Lower leg skin (tissue), 4 donors: ENCODE measurements around the gene STAC. TPM values are rescaled to one million over a fixed set of nuclear protein-coding genes. Genes with fewer than 3 reads are reported as not detected.

Source experiments
- DNase-seq, 2 donors: peaks; one replicate each; pipeline ENCODE4 v3.0.0-alpha.2; 2019; ENCODE audit warnings: low spot score in 2 of 2
- H3K4me3 ChIP-seq: fragments of 200-600 bp; sonication (generic); 2 replicates; pipeline ENCODE4 v1.5.1; 2017; ENCODE audit warnings: mild to moderate bottlenecking, low read depth; ENCODE audit not compliant: poor library complexity, severe bottlenecking
- CTCF ChIP-seq, 3 donors: fragments of 450-650 bp; IDR thresholded peaks; one replicate each; pipeline ENCODE4 v1.5.1; 2016; ENCODE audit warnings: antibody characterized with exemption in 3 of 3, mild to moderate bottlenecking in 3 of 3, moderate library complexity in 2 of 3
- POLR2A ChIP-seq, 2 donors: fragments of 450-650 bp; IDR thresholded peaks; one replicate each; pipeline ENCODE4 v1.6.1; 2016 to 2017; ENCODE audit warnings: antibody characterized with exemption in 2 of 2, mild to moderate bottlenecking in 1 of 2, moderate library complexity in 1 of 2
- WGBS, 2 donors: methylation state at CpG; one replicate each; pipeline ENCODE4 v1.1.5; 2018; 5-methylcytosine and 5-hydroxymethylcytosine counted together
- intact Hi-C: fragments of 100-400 bp; cut with DNase I; formaldehyde crosslinking; loops from one replicate; pipeline ENCODE4 v1.15.0; 2023; ENCODE audit warnings: low total_unique reads
- total RNA-seq, 4 donors: library from RNA; depleted of rRNA; stranded (reverse); fragments of >200 nt; gene quantifications; one replicate each; pipeline ENCODE4 v1.1.0, GENCODE V29; 2016

Gene STAC
- total RNA-seq, 4 donors from 2014 or later = 0.38 to 5.9 (median 1.1) TPM

- intact Hi-C loops = no loop called here
- TF ChIP-seq CTCF (IDR thresholded peaks at IDR 0.05) = no peak
- TF ChIP-seq POLR2A (IDR thresholded peaks at IDR 0.05) = no peak
Observed at GRCh38 chr3:36403661-36404060, 23.4 kb downstream of the STAC start.

DNA sequence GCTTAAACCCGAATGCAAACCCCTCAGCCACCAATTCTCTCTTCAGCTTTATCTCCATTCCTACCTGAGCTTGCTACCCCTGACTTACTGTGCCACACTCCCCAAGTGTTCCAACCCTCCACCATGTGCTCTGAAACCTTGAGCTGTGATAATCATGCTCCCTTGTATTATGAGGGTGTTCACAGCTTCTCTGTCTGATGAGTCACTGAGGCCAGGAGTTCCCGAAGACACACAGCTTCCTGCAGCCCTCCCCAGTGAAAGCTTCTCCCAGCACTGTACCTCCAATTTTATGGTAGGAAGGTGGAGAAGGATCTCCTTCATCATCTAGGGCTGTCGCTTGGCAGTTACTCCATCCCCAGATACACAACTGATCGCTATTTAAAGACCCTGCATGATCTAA, 24.9 kb downstream of the STAC start:
- H3K4me3 ChIP-seq = no peak overlapping the region
- DNase-seq = no peak
- 85 to 88% methylated on average over 4 of the region's 4 CpGs for WGBS, 2 donors
- intact Hi-C loops = no loop called here
- no peak for TF ChIP-seq CTCF (IDR thresholded peaks at IDR 0.05)
- TF ChIP-seq POLR2A (IDR thresholded peaks at IDR 0.05) = no peak

More at GRCh38 chr3:36403661-36404060, 23.4 kb downstream of the STAC start:
- H3K4me3 ChIP-seq = no peak overlapping the region
- no peak for DNase-seq

DNA sequence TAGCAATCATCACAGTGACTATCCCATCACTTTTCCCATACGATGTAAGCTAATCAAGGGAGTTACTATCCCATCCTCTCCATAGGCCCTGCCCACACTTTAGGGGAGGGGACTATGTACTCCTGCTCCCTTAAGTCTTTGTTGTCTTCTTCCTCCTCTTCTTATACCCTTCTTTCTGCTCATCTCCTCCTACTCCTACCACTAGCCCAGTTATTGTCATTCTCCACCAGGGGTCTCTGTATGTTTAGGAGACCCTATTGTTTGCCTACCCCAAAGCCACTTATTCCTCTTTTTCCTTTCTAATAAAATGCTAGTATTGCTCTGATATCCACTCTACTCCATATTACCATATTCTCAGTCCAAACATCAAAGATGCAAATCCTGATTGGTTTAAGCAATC, 27.8 kb downstream of the STAC start:
- no peak for TF ChIP-seq CTCF (IDR thresholded peaks at IDR 0.05)
- TF ChIP-seq POLR2A (IDR thresholded peaks at IDR 0.05) = no peak
- 75 to 83% methylated on average over 1 of the region's 1 CpG for WGBS, 2 donors
- DNase-seq = no peak

DNA sequence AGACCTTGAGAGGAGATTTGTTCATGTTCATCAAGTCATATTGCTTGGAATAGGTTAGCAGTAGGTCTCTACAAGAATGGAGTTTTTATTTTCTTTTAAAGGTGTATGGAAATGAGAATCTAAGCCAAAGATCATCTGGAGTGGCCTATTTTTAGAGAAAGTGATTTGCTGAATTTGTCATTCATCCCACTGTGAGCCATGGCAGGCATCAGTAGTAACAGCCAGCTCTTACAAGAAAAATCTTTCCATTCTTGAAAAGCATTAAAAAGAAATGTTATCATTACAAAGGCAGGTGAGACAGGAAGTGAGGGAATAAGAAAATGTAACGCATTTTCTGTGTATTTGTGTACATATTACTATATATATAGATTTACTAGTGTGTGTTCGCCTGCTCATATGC, 29.6 kb downstream of the STAC start:
- H3K4me3 ChIP-seq = no peak overlapping the region
- 88 to 92% methylated on average over 2 of the region's 2 CpGs for whole genome bisulfite sequencing, 2 donors
- intact Hi-C loops = no loop called here
- TF ChIP-seq CTCF (IDR thresholded peaks at IDR 0.05) (no peak), POLR2A (IDR thresholded peaks at IDR 0.05) (no peak)
- no peak for DNase-seq

More for the DNA sequence above, 27.8 kb downstream of the STAC start:
- intact Hi-C loops = no loop called here
- H3K4me3 ChIP-seq = no peak overlapping the region

GRCh38 chr3:36411587-36411986, 31.3 kb downstream of the STAC start:
- TF ChIP-seq CTCF (IDR thresholded peaks at IDR 0.05) (no peak), POLR2A (IDR thresholded peaks at IDR 0.05) (no peak)
- 88 to 100% methylated on average over 1 of the region's 1 CpG for WGBS, 2 donors
- intact Hi-C loops = no loop called here
- H3K4me3 ChIP-seq = no peak overlapping the region
- no peak for DNase-seq

- H3K4me3 ChIP-seq = no peak overlapping the region
- TF ChIP-seq POLR2A (IDR thresholded peaks at IDR 0.05) (no peak), CTCF (IDR thresholded peaks at IDR 0.05) (no peak)
- DNase-seq = no peak
- intact Hi-C loops = no loop called here
- WGBS, 2 donors = 93 to 97% methylated on average over 1 of the region's 1 CpG
Observed at GRCh38 chr3:36416599-36416998, 36.3 kb downstream of the STAC start.
